ENCODE results near the gene ATP5IF1. TPM values are rescaled to one million over a fixed set of nuclear protein-coding genes. Genes with fewer than 3 reads are reported as not detected.

Gene ATP5IF1
- total and polyA plus RNA-seq, 2 of the 13 experiments (the other 11 are each of a cell fraction or from before 2014, with no cell fraction given): 97.7 to 131 TPM

DNA sequence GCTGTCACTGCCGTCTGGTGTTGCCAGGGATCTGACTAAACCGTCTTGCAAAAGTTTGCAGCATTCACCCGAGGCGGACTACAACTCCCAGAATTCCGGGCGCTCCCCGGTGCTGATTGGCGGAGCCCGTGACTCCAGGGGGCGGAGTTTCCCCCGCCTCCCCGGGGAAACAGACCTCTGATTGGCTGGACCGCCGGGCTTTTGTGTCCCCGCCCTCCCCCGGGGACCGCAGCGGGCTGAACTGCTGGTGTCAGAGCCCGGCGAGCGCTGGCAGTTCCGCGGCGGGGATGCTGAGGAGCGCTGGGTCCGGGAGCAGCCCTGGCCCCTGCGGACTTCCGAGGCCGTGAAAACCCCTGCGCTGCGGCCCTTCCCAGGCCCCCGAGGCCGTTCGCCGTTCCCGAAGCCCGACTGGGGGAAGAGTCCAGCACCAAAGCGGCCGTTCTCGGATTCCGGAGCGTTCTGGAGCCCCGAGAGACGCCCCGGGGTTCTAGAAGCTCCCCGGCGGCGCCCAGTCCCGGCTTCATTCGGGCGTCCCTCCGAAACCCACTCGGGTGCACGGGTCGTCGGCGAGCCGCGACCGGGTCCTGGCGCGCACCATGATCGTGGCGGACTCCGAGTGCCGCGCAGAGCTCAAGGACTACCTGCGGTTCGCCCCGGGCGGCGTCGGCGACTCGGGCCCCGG, 23.5 kb downstream of the ATP5IF1 start, which contains the start of gene SESN2 (continued):
- TF ChIP-seq, protein P1, sequence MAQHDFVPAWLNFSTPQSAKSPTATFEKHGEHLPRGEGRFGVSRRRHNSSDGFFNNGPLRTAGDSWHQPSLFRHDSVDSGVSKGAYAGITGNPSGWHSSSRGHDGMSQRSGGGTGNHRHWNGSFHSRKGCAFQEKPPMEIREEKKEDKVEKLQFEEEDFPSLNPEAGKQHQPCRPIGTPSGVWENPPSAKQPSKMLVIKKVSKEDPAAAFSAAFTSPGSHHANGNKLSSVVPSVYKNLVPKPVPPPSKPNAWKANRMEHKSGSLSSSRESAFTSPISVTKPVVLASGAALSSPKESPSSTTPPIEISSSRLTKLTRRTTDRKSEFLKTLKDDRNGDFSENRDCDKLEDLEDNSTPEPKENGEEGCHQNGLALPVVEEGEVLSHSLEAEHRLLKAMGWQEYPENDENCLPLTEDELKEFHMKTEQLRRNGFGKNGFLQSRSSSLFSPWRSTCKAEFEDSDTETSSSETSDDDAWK (CRISPR knock-in tag; IDR thresholded peaks at IDR 0.05): no peak
- TF ChIP-seq SMARCE1 (IDR thresholded peaks at IDR 0.05; ENCODE audit: borderline replicate concordance): no peak
- no peak for TF ChIP-seq RAD51 (IDR thresholded peaks at IDR 0.05; ENCODE audit: borderline replicate concordance)
- TF ChIP-seq ZBTB21 (CRISPR knock-in tag; IDR thresholded peaks at IDR 0.05): no peak
- no peak for TF ChIP-seq SIX4 (CRISPR knock-in tag; IDR thresholded peaks at IDR 0.05)
- TF ChIP-seq CEBPG (CRISPR knock-in tag; IDR thresholded peaks at IDR 0.05): peak; percentile 87
- TF ChIP-seq SMAD1 (CRISPR knock-in tag; IDR thresholded peaks at IDR 0.05; ENCODE audit: borderline replicate concordance, low read depth): 0 out of 2 replicates have a peak, but pooled peaks have one; percentile 7
- no peak for TF ChIP-seq KLF13 (CRISPR knock-in tag; IDR thresholded peaks at IDR 0.05)
- TF ChIP-seq, protein P2, sequence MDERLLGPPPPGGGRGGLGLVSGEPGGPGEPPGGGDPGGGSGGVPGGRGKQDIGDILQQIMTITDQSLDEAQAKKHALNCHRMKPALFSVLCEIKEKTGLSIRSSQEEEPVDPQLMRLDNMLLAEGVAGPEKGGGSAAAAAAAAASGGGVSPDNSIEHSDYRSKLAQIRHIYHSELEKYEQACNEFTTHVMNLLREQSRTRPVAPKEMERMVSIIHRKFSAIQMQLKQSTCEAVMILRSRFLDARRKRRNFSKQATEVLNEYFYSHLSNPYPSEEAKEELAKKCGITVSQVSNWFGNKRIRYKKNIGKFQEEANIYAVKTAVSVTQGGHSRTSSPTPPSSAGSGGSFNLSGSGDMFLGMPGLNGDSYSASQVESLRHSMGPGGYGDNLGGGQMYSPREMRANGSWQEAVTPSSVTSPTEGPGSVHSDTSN (CRISPR knock-in tag; IDR thresholded peaks at IDR 0.05): no peak
- TF ChIP-seq CREM (IDR thresholded peaks at IDR 0.05): peak; percentile 67
- TF ChIP-seq CREM (CRISPR knock-in tag; IDR thresholded peaks at IDR 0.05): no peak
- no peak for TF ChIP-seq TCF12 (IDR thresholded peaks at IDR 0.05)
- peak; percentile 57; the same call in 1 of the 2 replicates for TF ChIP-seq TCF12 (CRISPR knock-in tag; IDR thresholded peaks at IDR 0.05)
- peak; percentile 88 for TF ChIP-seq TGIF2 (CRISPR knock-in tag; IDR thresholded peaks at IDR 0.05)
- TF ChIP-seq ZNF235 (CRISPR knock-in tag; IDR thresholded peaks at IDR 0.05; ENCODE audit: borderline replicate concordance): 0 out of 2 replicates have a peak, but pooled peaks have one; percentile 42
- no peak for TF ChIP-seq SIN3B (IDR thresholded peaks at IDR 0.05; ENCODE audit: low read length)
- TF ChIP-seq, protein P3, sequence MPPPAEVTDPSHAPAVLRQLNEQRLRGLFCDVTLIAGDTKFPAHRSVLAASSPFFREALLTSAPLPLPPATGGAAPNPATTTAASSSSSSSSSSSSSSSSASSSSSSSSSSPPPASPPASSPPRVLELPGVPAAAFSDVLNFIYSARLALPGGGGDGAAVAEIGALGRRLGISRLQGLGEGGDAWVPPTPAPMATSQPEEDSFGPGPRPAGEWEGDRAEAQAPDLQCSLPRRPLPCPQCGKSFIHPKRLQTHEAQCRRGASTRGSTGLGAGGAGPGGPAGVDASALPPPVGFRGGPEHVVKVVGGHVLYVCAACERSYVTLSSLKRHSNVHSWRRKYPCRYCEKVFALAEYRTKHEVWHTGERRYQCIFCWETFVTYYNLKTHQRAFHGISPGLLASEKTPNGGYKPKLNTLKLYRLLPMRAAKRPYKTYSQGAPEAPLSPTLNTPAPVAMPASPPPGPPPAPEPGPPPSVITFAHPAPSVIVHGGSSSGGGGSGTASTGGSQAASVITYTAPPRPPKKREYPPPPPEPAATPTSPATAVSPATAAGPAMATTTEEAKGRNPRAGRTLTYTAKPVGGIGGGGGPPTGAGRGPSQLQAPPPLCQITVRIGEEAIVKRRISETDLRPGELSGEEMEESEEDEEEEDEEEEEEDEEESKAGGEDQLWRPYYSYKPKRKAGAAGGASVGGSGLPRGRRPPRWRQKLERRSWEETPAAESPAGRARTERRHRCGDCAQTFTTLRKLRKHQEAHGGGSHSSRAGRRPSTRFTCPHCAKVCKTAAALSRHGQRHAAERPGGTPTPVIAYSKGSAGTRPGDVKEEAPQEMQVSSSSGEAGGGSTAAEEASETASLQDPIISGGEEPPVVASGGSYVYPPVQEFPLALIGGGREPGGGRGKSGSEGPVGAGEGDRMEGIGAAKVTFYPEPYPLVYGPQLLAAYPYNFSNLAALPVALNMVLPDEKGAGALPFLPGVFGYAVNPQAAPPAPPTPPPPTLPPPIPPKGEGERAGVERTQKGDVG (CRISPR knock-in tag; IDR thresholded peaks at IDR 0.05; ENCODE audit: borderline replicate concordance): peak; percentile 45; the same call in 1 of the 2 replicates
- no peak for TF ChIP-seq TOE1 (CRISPR knock-in tag; IDR thresholded peaks at IDR 0.05)
- TF ChIP-seq RXRB (CRISPR knock-in tag; IDR thresholded peaks at IDR 0.05; ENCODE audit: borderline replicate concordance): no peak; the same call in 1 of the 2 replicates
- TF ChIP-seq BCL6 (CRISPR knock-in tag; IDR thresholded peaks at IDR 0.05): no peak; the same call in 1 of the 2 replicates
- no peak for TF ChIP-seq ZNF713 (CRISPR knock-in tag; IDR thresholded peaks at IDR 0.05)
- TF ChIP-seq CENPX (CRISPR knock-in tag; IDR thresholded peaks at IDR 0.05): no peak
- no peak; the same call in 1 of the 2 replicates for TF ChIP-seq ZBTB38 (CRISPR knock-in tag; IDR thresholded peaks at IDR 0.05)
- TF ChIP-seq NR1H2 (CRISPR knock-in tag; IDR thresholded peaks at IDR 0.05; ENCODE audit: borderline replicate concordance, low read depth): no peak
- peak; percentile 57; the same call in 1 of the 2 replicates for TF ChIP-seq ZNF605 (CRISPR knock-in tag; IDR thresholded peaks at IDR 0.05)
- TF ChIP-seq ZNF549 (CRISPR knock-in tag; IDR thresholded peaks at IDR 0.05): no peak
- no peak for TF ChIP-seq ZNF644 (CRISPR knock-in tag; IDR thresholded peaks at IDR 0.05; ENCODE audit: low read depth)
- TF ChIP-seq ZNF343 (CRISPR knock-in tag; IDR thresholded peaks at IDR 0.05): no peak; the same call in 1 of the 2 replicates

All from HepG2 (cell line).